ENCODE measurements around the gene POC1A.

- TF ChIP-seq CTCF (conservative IDR thresholded peaks at IDR 0.05), result no peak
- no peak for TF ChIP-seq EZH2 (IDR thresholded peaks at IDR 0.05; ENCODE audit: low read depth)
Measured at GRCh38 chr3:52099001-52099401, 55.2 kb downstream of the POC1A start.

Data from PC-9 (cell line).